SK-N-SH (cell line): Measurements from ENCODE around the gene INHBE. TPM values are rescaled to one million over a fixed set of nuclear protein-coding genes. Genes with fewer than 3 reads are reported as not detected.

ENCODE experiments used
- CTCF ChIA-PET: fragments of 300-600, 350-600 bp; formaldehyde crosslinking; extraction: SDS; loops from one replicate; lab custom pipeline; 2021; lab: Yijun Ruan, JAX
- POLR2A ChIA-PET: fragments of 350-600 bp; sonication (Branson Sonifier 250); formaldehyde crosslinking; extraction: SDS; loops from one replicate; lab custom pipeline; 2020; ENCODE audit warnings: antibody characterized with exemption, inconsistent platforms; lab: Yijun Ruan, JAX
- DNase-seq: peaks from one replicate; pipeline ENCODE4 v3.0.0; 2012
- H2AFZ ChIP-seq: fragments of 200-600 bp; sonication (generic); 2 replicates; pipeline ENCODE4 v1.8.1; 2016; ENCODE audit warnings: antibody characterized with exemption, mild to moderate bottlenecking, low read depth
- H3F3A ChIP-seq: fragments of 200-600 bp; sonication (generic); replicated peaks from 2 replicates; pipeline ENCODE3; 2016; ENCODE audit warnings: antibody characterized with exemption, mild to moderate bottlenecking; ENCODE audit not compliant: insufficient read depth
- H3K27ac ChIP-seq, 2 experiments: fragments of 200-500 bp in 1 of 2; fragments of 200-600 bp in 1 of 2; sonication (Bioruptor generic) in 1 of 2; sonication (generic), shearing (Covaris generic) in 1 of 2; 2 replicates each; pipeline versions ENCODE4 v1.5.1 to v1.6.1; 2014 to 2016; ENCODE audit warnings: low read depth in 2 of 2, inconsistent platforms in 1 of 2, low read length in 1 of 2, mild to moderate bottlenecking in 1 of 2, mixed read lengths in 1 of 2
- H3K27me3 ChIP-seq: fragments of 200-600 bp; sonication (generic), shearing (Covaris generic); 2 replicates; pipeline ENCODE4 v1.6.1; 2016; ENCODE audit warnings: mixed run types; ENCODE audit not compliant: insufficient read depth
- H3K36me3 ChIP-seq, 2 experiments: fragments of 200-500 bp in 1 of 2; fragments of 200-600 bp in 1 of 2; sonication (Bioruptor generic) in 1 of 2; sonication (generic) in 1 of 2; replicated peaks in 1 of 2; 2 replicates each; pipeline versions ENCODE3 to v1.5.1; 2014 to 2016; ENCODE audit warnings: low read length in 1 of 2, mild to moderate bottlenecking in 1 of 2; ENCODE audit not compliant: insufficient read depth in 2 of 2, control insufficient read depth in 1 of 2
- H3K4me1 ChIP-seq, 2 experiments: fragments of 200-500 bp in 1 of 2; fragments of 200-600 bp in 1 of 2; sonication (Bioruptor generic) in 1 of 2; sonication (generic), shearing (Covaris generic) in 1 of 2; 2 replicates each; pipeline versions ENCODE4 v1.5.1 to v1.6.1; 2014 to 2016; ENCODE audit warnings: low read depth in 1 of 2, low read length in 1 of 2, mixed run types in 1 of 2; ENCODE audit not compliant: insufficient read depth in 2 of 2, control insufficient read depth in 1 of 2
- H3K4me2 ChIP-seq: fragments of 200-600 bp; sonication (generic), shearing (Covaris generic); 2 replicates; pipeline ENCODE4 v1.6.1; 2017; ENCODE audit warnings: mixed run types
- H3K4me3 ChIP-seq, 2 experiments: fragments of 200-500 bp in 1 of 2; fragments of 200-600 bp in 1 of 2; sonication (Bioruptor generic) in 1 of 2; sonication (generic), shearing (Covaris generic) in 1 of 2; 2 replicates each; pipeline versions ENCODE4 v1.5.1 to v1.8.1; 2014 to 2016; ENCODE audit warnings: low read depth in 2 of 2, inconsistent platforms in 1 of 2, low read length in 1 of 2, mild to moderate bottlenecking in 1 of 2, mixed read lengths in 1 of 2, moderate library complexity in 1 of 2
- H3K79me2 ChIP-seq: fragments of 200-600 bp; sonication (generic); 2 replicates; pipeline ENCODE4 v1.8.1; 2017; ENCODE audit warnings: mild to moderate bottlenecking; ENCODE audit not compliant: insufficient read depth
- H3K9ac ChIP-seq: fragments of 200-600 bp; sonication (generic); 2 replicates; pipeline ENCODE4 v1.6.1; 2017; ENCODE audit warnings: mixed run types
- H3K9me2 ChIP-seq: fragments of 200-600 bp; sonication (generic); 2 replicates; pipeline ENCODE4 v1.6.1; 2017; ENCODE audit warnings: mixed run types
- H3K9me3 ChIP-seq: fragments of 200-600 bp; sonication (generic); 2 replicates; pipeline ENCODE4 v1.6.1; 2017; ENCODE audit warnings: mixed run types, mild to moderate bottlenecking, moderate library complexity
- H4K20me1 ChIP-seq: fragments of 200-600 bp; sonication (generic); 2 replicates; pipeline ENCODE4 v1.6.1; 2017; ENCODE audit warnings: mild to moderate bottlenecking, mixed run types; ENCODE audit not compliant: insufficient read depth
- CHD2 ChIP-seq: fragments of 150-350 bp; IDR thresholded peaks from 2 replicates; pipeline ENCODE4 v1.6.1; 2018; ENCODE audit warnings: low read length; ENCODE audit not compliant: partially characterized antibody
- FOXJ3 ChIP-seq: sonication (generic); formaldehyde crosslinking; IDR thresholded peaks from 2 replicates; pipeline ENCODE4 v1.5.1; 2020; ENCODE audit warnings: mild to moderate bottlenecking, missing genetic modification reagents
- FOXM1 ChIP-seq: IDR thresholded peaks from 2 replicates; pipeline ENCODE4 v1.4.0; 2012; ENCODE audit warnings: low read depth, mild to moderate bottlenecking
- GATA2 ChIP-seq: sonication (generic); formaldehyde crosslinking; IDR thresholded peaks from 2 replicates; pipeline ENCODE4 v1.5.0; 2020; ENCODE audit warnings: mild to moderate bottlenecking, missing genetic modification reagents
- JUND ChIP-seq: IDR thresholded peaks from 2 replicates; pipeline ENCODE4 v1.4.0; 2012
- NRF1 ChIP-seq: IDR thresholded peaks from 2 replicates; pipeline ENCODE4 v1.6.1; 2012; ENCODE audit warnings: low read depth, mild to moderate bottlenecking, low read length
- RFX5 ChIP-seq: IDR thresholded peaks from 2 replicates; pipeline ENCODE4 v1.6.1; 2012; ENCODE audit warnings: mild to moderate bottlenecking, improper control_type of control experiment, low read length
- SMC3 ChIP-seq: IDR thresholded peaks from 2 replicates; pipeline ENCODE4 v1.6.1; 2012; ENCODE audit warnings: low read depth, low read length, improper control_type of control experiment
- TAF1 ChIP-seq: IDR thresholded peaks from 2 replicates; pipeline ENCODE4 v1.6.1; 2012; ENCODE audit warnings: low read depth, mild to moderate bottlenecking, low read length, moderate library complexity, borderline replicate concordance
- TEAD4 ChIP-seq: IDR thresholded peaks from 2 replicates; pipeline ENCODE4 v1.4.0; 2012; ENCODE audit warnings: mild to moderate bottlenecking, borderline replicate concordance; ENCODE audit not compliant: insufficient read depth
- WGBS: methylation state at CpG from one replicate; pipeline ENCODE4 v1.1.6; 2017; ENCODE audit warnings: low lambda C conversion rate; 5-methylcytosine and 5-hydroxymethylcytosine counted together
- polyA plus RNA-seq, 3 experiments: library from polyadenylated mRNA; depleted of rRNA; stranded (reverse); fragments of >200 nt; gene quantifications; 2 replicates each; pipeline ENCODE4 v1.2.3, GENCODE V29; 2012
- TF ChIP-seq, protein P1 (sequence below): IDR thresholded peaks from 2 replicates; pipeline ENCODE4 v1.4.0; 2012; ENCODE audit warnings: low read depth, borderline replicate concordance
- TF ChIP-seq, protein P2 (sequence below): fragments of 150-350 bp; IDR thresholded peaks from 2 replicates; pipeline ENCODE4 v1.6.1; 2017; ENCODE audit warnings: antibody characterized with exemption, low read length, low read depth, borderline replicate concordance
- TF ChIP-seq, protein P3 (sequence below): IDR thresholded peaks from 2 replicates; pipeline ENCODE4 v1.6.1; 2012; ENCODE audit warnings: mild to moderate bottlenecking, low read depth, low read length, moderate library complexity
- TF ChIP-seq, protein P4 (sequence below): IDR thresholded peaks from 2 replicates; pipeline ENCODE4 v1.4.0; 2012; ENCODE audit warnings: low read depth, borderline replicate concordance
- TF ChIP-seq, protein P5 (sequence below): IDR thresholded peaks from 2 replicates; pipeline ENCODE4 v1.4.0; 2012; ENCODE audit warnings: low read depth

The INHBE gene
- polyA plus RNA-seq, 1 of the 3 experiments (the other 2 are of a cell fraction) = 0.03 TPM

DNA sequence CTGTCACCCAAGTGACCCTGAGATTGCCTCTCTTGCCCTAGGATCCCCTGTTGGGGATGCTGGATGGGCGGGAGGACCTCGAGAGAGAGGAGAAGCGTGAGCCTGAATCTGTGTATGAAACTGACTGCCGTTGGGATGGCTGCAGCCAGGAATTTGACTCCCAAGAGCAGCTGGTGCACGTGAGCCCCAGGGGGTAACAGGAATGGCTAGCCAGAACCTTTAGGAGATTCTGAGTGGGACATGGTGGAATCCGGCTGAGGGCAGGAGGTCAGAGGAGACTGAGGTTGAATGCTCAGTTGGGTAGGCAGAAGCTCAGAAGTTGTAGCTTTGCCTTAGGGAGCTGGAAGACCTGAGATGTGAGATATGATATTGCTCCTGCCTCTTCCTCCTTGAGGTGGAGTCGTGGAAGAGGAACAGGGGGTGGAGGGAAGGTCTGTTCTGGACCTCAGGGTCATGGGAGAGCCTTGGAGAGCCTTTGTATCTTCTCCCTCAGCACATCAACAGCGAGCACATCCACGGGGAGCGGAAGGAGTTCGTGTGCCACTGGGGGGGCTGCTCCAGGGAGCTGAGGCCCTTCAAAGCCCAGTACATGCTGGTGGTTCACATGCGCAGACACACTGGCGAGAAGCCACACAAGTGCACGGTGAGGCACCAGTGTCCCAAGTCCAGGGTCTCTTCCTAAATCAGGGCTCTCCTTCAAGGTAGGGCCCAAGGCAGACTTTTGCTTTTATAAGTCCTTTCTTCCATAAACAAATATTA is 10.8 kb downstream of the INHBE start:
- no peak overlapping the region for H3K4me3 ChIP-seq
- H3K9ac ChIP-seq = no peak overlapping the region
- no peak overlapping the region for H3K4me2 ChIP-seq
- H3K27ac ChIP-seq = no peak overlapping the region
- H3K36me3 ChIP-seq = no peaks in the 10 kb centered on the region
- H3K4me1 ChIP-seq = peaks cover 0 to 9% of the 10 kb centered on the region in 2 experiments; a peak in 1 of 4 replicates
- H3K27me3 ChIP-seq = peaks cover 47% of the 10 kb centered on the region
- CTCF ChIA-PET = interaction anchor here (0.6 to 5.8 kb wide), 6 partner anchors 11 to 1095 kb away, joined by 3 to 74 read pairs (median 3); partner anchors contain the start of genes INHBE and OS9
- 50% methylated on average over 13 of the region's 14 CpGs for WGBS
- no peak for DNase-seq
- no peaks in the 10 kb centered on the region for H3K9me2 ChIP-seq
- H4K20me1 ChIP-seq = no peaks in the 10 kb centered on the region
- no peaks in the 10 kb centered on the region for H3K79me2 ChIP-seq
- H3K9me3 ChIP-seq = no peaks in the 10 kb centered on the region
- H3F3A ChIP-seq = no peaks in the 10 kb centered on the region
- no peak overlapping the region for H2AFZ ChIP-seq
- POLR2A ChIA-PET = interaction anchor here (0.6 kb wide), 1 partner anchor 1445 kb away, joined by 3 read pairs; no protein-coding TSS in a partner anchor
- TF ChIP-seq RFX5 = no peak
- TF ChIP-seq, protein P1, sequence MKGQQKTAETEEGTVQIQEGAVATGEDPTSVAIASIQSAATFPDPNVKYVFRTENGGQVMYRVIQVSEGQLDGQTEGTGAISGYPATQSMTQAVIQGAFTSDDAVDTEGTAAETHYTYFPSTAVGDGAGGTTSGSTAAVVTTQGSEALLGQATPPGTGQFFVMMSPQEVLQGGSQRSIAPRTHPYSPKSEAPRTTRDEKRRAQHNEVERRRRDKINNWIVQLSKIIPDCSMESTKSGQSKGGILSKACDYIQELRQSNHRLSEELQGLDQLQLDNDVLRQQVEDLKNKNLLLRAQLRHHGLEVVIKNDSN = no peak
- TF ChIP-seq, protein P2, sequence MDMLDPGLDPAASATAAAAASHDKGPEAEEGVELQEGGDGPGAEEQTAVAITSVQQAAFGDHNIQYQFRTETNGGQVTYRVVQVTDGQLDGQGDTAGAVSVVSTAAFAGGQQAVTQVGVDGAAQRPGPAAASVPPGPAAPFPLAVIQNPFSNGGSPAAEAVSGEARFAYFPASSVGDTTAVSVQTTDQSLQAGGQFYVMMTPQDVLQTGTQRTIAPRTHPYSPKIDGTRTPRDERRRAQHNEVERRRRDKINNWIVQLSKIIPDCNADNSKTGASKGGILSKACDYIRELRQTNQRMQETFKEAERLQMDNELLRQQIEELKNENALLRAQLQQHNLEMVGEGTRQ = no peak
- TF ChIP-seq, protein P3, sequence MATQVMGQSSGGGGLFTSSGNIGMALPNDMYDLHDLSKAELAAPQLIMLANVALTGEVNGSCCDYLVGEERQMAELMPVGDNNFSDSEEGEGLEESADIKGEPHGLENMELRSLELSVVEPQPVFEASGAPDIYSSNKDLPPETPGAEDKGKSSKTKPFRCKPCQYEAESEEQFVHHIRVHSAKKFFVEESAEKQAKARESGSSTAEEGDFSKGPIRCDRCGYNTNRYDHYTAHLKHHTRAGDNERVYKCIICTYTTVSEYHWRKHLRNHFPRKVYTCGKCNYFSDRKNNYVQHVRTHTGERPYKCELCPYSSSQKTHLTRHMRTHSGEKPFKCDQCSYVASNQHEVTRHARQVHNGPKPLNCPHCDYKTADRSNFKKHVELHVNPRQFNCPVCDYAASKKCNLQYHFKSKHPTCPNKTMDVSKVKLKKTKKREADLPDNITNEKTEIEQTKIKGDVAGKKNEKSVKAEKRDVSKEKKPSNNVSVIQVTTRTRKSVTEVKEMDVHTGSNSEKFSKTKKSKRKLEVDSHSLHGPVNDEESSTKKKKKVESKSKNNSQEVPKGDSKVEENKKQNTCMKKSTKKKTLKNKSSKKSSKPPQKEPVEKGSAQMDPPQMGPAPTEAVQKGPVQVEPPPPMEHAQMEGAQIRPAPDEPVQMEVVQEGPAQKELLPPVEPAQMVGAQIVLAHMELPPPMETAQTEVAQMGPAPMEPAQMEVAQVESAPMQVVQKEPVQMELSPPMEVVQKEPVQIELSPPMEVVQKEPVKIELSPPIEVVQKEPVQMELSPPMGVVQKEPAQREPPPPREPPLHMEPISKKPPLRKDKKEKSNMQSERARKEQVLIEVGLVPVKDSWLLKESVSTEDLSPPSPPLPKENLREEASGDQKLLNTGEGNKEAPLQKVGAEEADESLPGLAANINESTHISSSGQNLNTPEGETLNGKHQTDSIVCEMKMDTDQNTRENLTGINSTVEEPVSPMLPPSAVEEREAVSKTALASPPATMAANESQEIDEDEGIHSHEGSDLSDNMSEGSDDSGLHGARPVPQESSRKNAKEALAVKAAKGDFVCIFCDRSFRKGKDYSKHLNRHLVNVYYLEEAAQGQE = no peak
- no peak for TF ChIP-seq CHD2
- no peak for TF ChIP-seq JUND
- no peak for TF ChIP-seq SMC3

DNA sequence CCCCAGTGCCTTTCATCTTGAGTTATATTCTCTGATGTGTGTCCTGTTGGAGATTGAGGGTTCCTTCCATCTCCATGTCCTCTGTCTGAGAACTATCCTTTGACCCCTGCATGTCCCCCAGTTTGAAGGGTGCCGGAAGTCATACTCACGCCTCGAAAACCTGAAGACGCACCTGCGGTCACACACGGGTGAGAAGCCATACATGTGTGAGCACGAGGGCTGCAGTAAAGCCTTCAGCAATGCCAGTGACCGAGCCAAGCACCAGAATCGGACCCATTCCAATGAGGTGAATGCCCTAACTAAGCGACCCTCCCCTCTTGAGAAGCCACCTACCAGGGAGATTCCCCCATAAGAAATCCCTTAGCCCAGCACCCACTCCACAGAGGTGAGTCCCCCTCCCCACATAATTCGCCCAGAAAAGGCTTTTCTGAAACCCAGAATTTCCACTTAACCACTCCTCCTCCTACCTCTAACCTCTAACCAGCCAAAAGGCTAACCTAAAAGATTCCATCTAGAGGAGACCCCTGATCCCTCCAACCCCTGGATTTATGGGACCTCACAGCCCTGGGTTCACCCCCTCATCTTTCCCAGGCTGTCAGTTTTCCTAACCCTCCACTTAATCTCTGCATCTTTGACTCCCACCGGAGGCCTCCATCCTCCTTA is 12.2 kb downstream of the INHBE start:
- no peaks in the 10 kb centered on the region for H3K79me2 ChIP-seq
- 43% methylated on average over 12 of the region's 12 CpGs for WGBS
- no peak overlapping the region for H3K27ac ChIP-seq
- H2AFZ ChIP-seq = no peak overlapping the region
- no peak for TF ChIP-seq NRF1
- TF ChIP-seq GATA2 (CRISPR knock-in tag) = no peak
- no peak for TF ChIP-seq JUND
- no peak for TF ChIP-seq FOXJ3
- TF ChIP-seq, protein P4, sequence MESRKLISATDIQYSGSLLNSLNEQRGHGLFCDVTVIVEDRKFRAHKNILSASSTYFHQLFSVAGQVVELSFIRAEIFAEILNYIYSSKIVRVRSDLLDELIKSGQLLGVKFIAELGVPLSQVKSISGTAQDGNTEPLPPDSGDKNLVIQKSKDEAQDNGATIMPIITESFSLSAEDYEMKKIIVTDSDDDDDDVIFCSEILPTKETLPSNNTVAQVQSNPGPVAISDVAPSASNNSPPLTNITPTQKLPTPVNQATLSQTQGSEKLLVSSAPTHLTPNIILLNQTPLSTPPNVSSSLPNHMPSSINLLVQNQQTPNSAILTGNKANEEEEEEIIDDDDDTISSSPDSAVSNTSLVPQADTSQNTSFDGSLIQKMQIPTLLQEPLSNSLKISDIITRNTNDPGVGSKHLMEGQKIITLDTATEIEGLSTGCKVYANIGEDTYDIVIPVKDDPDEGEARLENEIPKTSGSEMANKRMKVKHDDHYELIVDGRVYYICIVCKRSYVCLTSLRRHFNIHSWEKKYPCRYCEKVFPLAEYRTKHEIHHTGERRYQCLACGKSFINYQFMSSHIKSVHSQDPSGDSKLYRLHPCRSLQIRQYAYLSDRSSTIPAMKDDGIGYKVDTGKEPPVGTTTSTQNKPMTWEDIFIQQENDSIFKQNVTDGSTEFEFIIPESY = no peak
- TF ChIP-seq TAF1 = no peak
- TF ChIP-seq, protein P5, sequence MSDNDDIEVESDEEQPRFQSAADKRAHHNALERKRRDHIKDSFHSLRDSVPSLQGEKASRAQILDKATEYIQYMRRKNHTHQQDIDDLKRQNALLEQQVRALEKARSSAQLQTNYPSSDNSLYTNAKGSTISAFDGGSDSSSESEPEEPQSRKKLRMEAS = no peak
- TF ChIP-seq TEAD4 = no peak
- TF ChIP-seq FOXM1 = no peak
- TF ChIP-seq, protein P2 = no peak
- H3K9me3 ChIP-seq = no peaks in the 10 kb centered on the region
- H3F3A ChIP-seq = no peaks in the 10 kb centered on the region
- no peaks in the 10 kb centered on the region for H3K36me3 ChIP-seq
- H4K20me1 ChIP-seq = no peaks in the 10 kb centered on the region
- DNase-seq = no peak
- ChIA-PET CTCF (interaction anchor here (1.0 to 2.8 kb wide), 2 partner anchors 8 to 160 kb away, joined by 3 to 22 read pairs; partner anchors contain the start of gene GLI1), POLR2A (no interaction called here)
- no peak overlapping the region for H3K9ac ChIP-seq
- H3K4me3 ChIP-seq = no peak overlapping the region
- H3K27me3 ChIP-seq = peaks cover 60% of the 10 kb centered on the region
- H3K9me2 ChIP-seq = no peaks in the 10 kb centered on the region
- H3K4me1 ChIP-seq = peaks cover 0 to 2% of the 10 kb centered on the region in 2 experiments; a peak in 1 of 4 replicates
- H3K4me2 ChIP-seq = no peak overlapping the region
